Endothelial cell of umbilical vein (primary cell): ENCODE data around the gene MAMDC2.

Experiments used
- EZH2 ChIP-seq: IDR thresholded peaks from 2 replicates; pipeline ENCODE4 v1.6.1; 2012; ENCODE audit warnings: borderline replicate concordance, low read depth, mild to moderate bottlenecking, moderate library complexity, low read length, inconsistent platforms; ENCODE audit not compliant: severe bottlenecking
- FOS ChIP-seq: IDR thresholded peaks from 2 replicates; pipeline ENCODE4 v1.6.1; 2011; ENCODE audit warnings: mild to moderate bottlenecking, low read length, moderate library complexity, borderline replicate concordance; ENCODE audit not compliant: insufficient read depth
- GATA2 ChIP-seq: IDR thresholded peaks from 2 replicates; pipeline ENCODE4 v1.7.0; 2011; ENCODE audit warnings: low read depth, mild to moderate bottlenecking, moderate library complexity, mixed read lengths, low read length; ENCODE audit not compliant: insufficient read length, insufficient read depth
- JUN ChIP-seq: IDR thresholded peaks from 2 replicates; pipeline ENCODE4 v1.6.1; 2011; ENCODE audit warnings: borderline replicate concordance, low read depth; ENCODE audit not compliant: insufficient read length, insufficient read depth
- MYC ChIP-seq: IDR thresholded peaks from one replicate; pipeline ENCODE4 v1.6.1; 2011; ENCODE audit warnings: mild to moderate bottlenecking, low read depth, low read length
- POLR2A ChIP-seq: IDR thresholded peaks from 2 replicates; pipeline ENCODE4 v1.6.1; 2012; ENCODE audit warnings: low read depth, mild to moderate bottlenecking, control low read depth, low read length
- POLR2AphosphoS5 ChIP-seq: IDR thresholded peaks from 2 replicates; pipeline ENCODE4 v1.6.1; 2012; ENCODE audit warnings: low read depth, mild to moderate bottlenecking, control low read depth, low read length, moderate library complexity; ENCODE audit not compliant: insufficient read depth
- TF ChIP-seq, protein P1 (sequence below), 2 donors: IDR thresholded peaks; 1 replicate in 1 of 2; 2 replicates in 1 of 2; pipeline ENCODE4 v1.5.1; 2011; ENCODE audit warnings: low read length in 2 of 2, mild to moderate bottlenecking in 2 of 2, moderate library complexity in 2 of 2, control low read depth in 1 of 2, inconsistent platforms in 1 of 2, low read depth in 1 of 2; ENCODE audit not compliant: insufficient read depth in 1 of 2; ENCODE audit errors: extremely low read depth in 1 of 2
- TF ChIP-seq, protein P2 (sequence below): IDR thresholded peaks from 2 replicates; pipeline ENCODE4 v1.6.1; 2011; ENCODE audit not compliant: insufficient read depth, insufficient read length

DNA sequence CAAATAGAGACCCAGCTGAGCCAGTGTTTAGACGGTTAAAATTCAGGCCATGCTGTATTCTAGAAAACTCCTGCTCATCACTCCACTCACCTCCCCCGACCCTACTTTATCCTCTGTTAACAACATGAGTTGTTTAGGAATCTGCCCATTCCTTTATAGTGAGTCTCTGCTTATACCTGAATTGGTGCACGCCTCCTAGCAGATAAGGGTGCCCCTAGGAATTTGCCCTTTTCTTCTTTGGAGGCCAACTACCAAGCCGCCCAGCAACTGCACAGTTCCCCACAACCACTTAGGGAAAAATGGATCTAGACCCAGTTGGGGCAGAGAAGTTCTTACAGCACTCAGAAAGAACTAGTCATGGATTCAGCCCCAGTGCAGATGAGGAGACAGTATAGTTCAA lies 102.3 kb downstream of the MAMDC2 start:
- no peak for TF ChIP-seq EZH2
- TF ChIP-seq POLR2AphosphoS5: no peak
- TF ChIP-seq, protein P1, sequence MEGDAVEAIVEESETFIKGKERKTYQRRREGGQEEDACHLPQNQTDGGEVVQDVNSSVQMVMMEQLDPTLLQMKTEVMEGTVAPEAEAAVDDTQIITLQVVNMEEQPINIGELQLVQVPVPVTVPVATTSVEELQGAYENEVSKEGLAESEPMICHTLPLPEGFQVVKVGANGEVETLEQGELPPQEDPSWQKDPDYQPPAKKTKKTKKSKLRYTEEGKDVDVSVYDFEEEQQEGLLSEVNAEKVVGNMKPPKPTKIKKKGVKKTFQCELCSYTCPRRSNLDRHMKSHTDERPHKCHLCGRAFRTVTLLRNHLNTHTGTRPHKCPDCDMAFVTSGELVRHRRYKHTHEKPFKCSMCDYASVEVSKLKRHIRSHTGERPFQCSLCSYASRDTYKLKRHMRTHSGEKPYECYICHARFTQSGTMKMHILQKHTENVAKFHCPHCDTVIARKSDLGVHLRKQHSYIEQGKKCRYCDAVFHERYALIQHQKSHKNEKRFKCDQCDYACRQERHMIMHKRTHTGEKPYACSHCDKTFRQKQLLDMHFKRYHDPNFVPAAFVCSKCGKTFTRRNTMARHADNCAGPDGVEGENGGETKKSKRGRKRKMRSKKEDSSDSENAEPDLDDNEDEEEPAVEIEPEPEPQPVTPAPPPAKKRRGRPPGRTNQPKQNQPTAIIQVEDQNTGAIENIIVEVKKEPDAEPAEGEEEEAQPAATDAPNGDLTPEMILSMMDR (IDR thresholded peaks at IDR 0.05; ENCODE audit: extremely low read depth in 1 of 2, insufficient read depth in 1 of 2, low read depth in 1 of 2, low read length in 2 of 2): no peak
- no peak for TF ChIP-seq POLR2A
- TF ChIP-seq MYC: no peak
- no peak for TF ChIP-seq JUN
- no peak for TF ChIP-seq GATA2
- TF ChIP-seq, protein P2, sequence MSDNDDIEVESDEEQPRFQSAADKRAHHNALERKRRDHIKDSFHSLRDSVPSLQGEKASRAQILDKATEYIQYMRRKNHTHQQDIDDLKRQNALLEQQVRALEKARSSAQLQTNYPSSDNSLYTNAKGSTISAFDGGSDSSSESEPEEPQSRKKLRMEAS: no peak
- TF ChIP-seq FOS: no peak
